Upper lobe of left lung (tissue), 4 donors: ENCODE results near the gene CMIP.

Experiments
- CTCF ChIP-seq, 6 experiments: fragments of 450-650 bp in 4 of 6; fragments of 200-600 bp in 2 of 6; sonication (generic) in 2 of 6; IDR thresholded peaks; one replicate each; pipeline ENCODE4 v1.5.1; 2016 to 2019; ENCODE audit warnings: antibody characterized with exemption in 6 of 6
- POLR2A ChIP-seq, 4 donors: fragments of 450-650 bp; IDR thresholded peaks; one replicate each; pipeline ENCODE4 v1.5.1; 2016 to 2017; ENCODE audit warnings: antibody characterized with exemption in 4 of 4, mild to moderate bottlenecking in 2 of 4

DNA sequence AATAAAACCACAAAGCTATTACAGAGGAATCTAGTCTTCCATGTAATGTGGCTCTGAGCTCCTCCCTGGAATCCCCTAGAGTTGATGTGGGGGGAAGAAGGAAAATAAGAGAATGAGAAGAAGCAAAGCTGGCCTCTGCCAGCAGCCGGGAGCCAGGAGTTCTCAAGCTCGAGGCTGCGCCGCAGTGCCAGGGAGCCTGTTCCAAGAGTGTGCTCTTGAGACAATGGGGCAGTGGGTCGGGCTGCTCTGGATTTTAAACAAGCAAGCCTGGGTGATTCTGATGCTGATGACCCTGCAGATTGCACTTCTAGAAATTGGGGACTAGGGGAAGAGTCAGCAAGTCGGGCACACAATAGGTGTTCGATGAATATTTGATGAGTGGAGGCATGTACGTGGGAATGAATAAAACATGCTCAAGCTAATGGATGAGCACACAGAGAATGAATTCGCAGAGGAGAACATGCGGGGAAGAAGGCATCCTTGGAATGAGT, 119.9 kb downstream of the CMIP start:
- no peak for TF ChIP-seq CTCF (IDR thresholded peaks at IDR 0.05)
- no peak for TF ChIP-seq POLR2A (IDR thresholded peaks at IDR 0.05)
